Measurements from ENCODE around the gene NCOA1. TPM values are rescaled to one million over a fixed set of nuclear protein-coding genes. Genes with fewer than 3 reads are reported as not detected.

The NCOA1 gene
- total RNA-seq, 2 experiments from 2014 or later = 6.1 to 12.1 TPM

GRCh38 chr2:24558781-24559472, 67.9 kb downstream of the NCOA1 start:
- POLR2A ChIA-PET = no interaction called here

GRCh38 chr2:24559473-24560113, 68.5 kb downstream of the NCOA1 start:
- Histone ChIP-seq H3K36me3 (ENCODE audit: insufficient read depth, low read length) (no peaks in the 10 kb centered on the region), H2AFZ (ENCODE audit: low read length) (no peak overlapping the region), H3K9me3 (ENCODE audit: low read length) (0 out of 2 replicates have a peak, but pooled peaks cover 6% of the 10 kb centered on the region), H3K9me2 (ENCODE audit: insufficient read depth, low read length) (no peaks in the 10 kb centered on the region), H3K27ac (ENCODE audit: low read depth, low read length, poor library complexity, severe bottlenecking) (no peak overlapping the region), H3K4me2 (ENCODE audit: low read length) (no peak overlapping the region), H3K79me2 (ENCODE audit: insufficient read depth, low read depth, low read length) (no peaks in the 10 kb centered on the region), H3K4me1 (ENCODE audit: insufficient read depth, low read length, poor library complexity, severe bottlenecking) (no peaks in the 10 kb centered on the region), H3K4me3 (ENCODE audit: low read depth, low read length, poor library complexity, severe bottlenecking) (no peak overlapping the region), H4K20me1 (ENCODE audit: insufficient read depth, low read length) (no peaks in the 10 kb centered on the region)
- ChIA-PET POLR2A (no interaction called here), CTCF (ENCODE audit: unreplicated experiment) (no interaction called here)
- intact Hi-C loops (cut with micrococcal nuclease; ENCODE audit: unreplicated experiment) = no loop called here
- TF ChIP-seq EZH2phosphoT487 (IDR thresholded peaks at IDR 0.05; ENCODE audit: borderline replicate concordance, low read depth, low read length) (no peak), CTCF (conservative IDR thresholded peaks at IDR 0.05; ENCODE audit: low read length) (no peak)
- no TSS peak for BruUV-seq (replicated peaks)
- DNase-seq (ENCODE audit: low spot score) = no peak

More at GRCh38 chr2:24558781-24559472, 67.9 kb downstream of the NCOA1 start:
- no peak for DNase-seq (ENCODE audit: low spot score)
- Histone ChIP-seq H3K27ac (ENCODE audit: low read depth, low read length, poor library complexity, severe bottlenecking) (no peak overlapping the region), H3K9me2 (ENCODE audit: insufficient read depth, low read length) (no peaks in the 10 kb centered on the region), H4K20me1 (ENCODE audit: insufficient read depth, low read length) (no peaks in the 10 kb centered on the region), H3K4me2 (ENCODE audit: low read length) (no peak overlapping the region), H3K4me3 (ENCODE audit: low read depth, low read length, poor library complexity, severe bottlenecking) (no peak overlapping the region), H3K36me3 (ENCODE audit: insufficient read depth, low read length) (no peaks in the 10 kb centered on the region), H3K9me3 (ENCODE audit: low read length) (0 out of 2 replicates have a peak, but pooled peaks cover 6% of the 10 kb centered on the region), H3K4me1 (ENCODE audit: insufficient read depth, low read length, poor library complexity, severe bottlenecking) (no peaks in the 10 kb centered on the region), H3K79me2 (ENCODE audit: insufficient read depth, low read depth, low read length) (no peaks in the 10 kb centered on the region), H2AFZ (ENCODE audit: low read length) (no peak overlapping the region)
- BruUV-seq (replicated peaks) = no TSS peak
- TF ChIP-seq EZH2phosphoT487 (IDR thresholded peaks at IDR 0.05; ENCODE audit: borderline replicate concordance, low read depth, low read length) (no peak), CTCF (conservative IDR thresholded peaks at IDR 0.05; ENCODE audit: low read length) (no peak)
- CTCF ChIA-PET (ENCODE audit: unreplicated experiment) = no interaction called here
- intact Hi-C loops (cut with micrococcal nuclease; ENCODE audit: unreplicated experiment) = no loop called here

- CTCF ChIA-PET (ENCODE audit: unreplicated experiment) = no interaction called here
- intact Hi-C loops (cut with micrococcal nuclease; ENCODE audit: unreplicated experiment) = no loop called here
- H3K36me3 ChIP-seq (ENCODE audit: insufficient read depth, low read length) = peaks cover 9% of the 10 kb centered on the region; the same call in 1 of the 2 replicates
- no peaks in the 10 kb centered on the region for H4K20me1 ChIP-seq (ENCODE audit: insufficient read depth, low read length)
- no peaks in the 10 kb centered on the region for H3K79me2 ChIP-seq (ENCODE audit: insufficient read depth, low read depth, low read length)
- BruUV-seq (replicated peaks) = no TSS peak
- no peak overlapping the region for H3K4me2 ChIP-seq (ENCODE audit: low read length)
- no peaks in the 10 kb centered on the region for H3K9me2 ChIP-seq (ENCODE audit: insufficient read depth, low read length)
- peaks cover 17% of the 10 kb centered on the region; the same call in 1 of the 2 replicates for H3K9me3 ChIP-seq (ENCODE audit: low read length)
- H3K4me1 ChIP-seq (ENCODE audit: insufficient read depth, low read length, poor library complexity, severe bottlenecking) = no peaks in the 10 kb centered on the region
- H2AFZ ChIP-seq (ENCODE audit: low read length) = no peak overlapping the region
- TF ChIP-seq CTCF (conservative IDR thresholded peaks at IDR 0.05; ENCODE audit: low read length) (no peak), EZH2phosphoT487 (IDR thresholded peaks at IDR 0.05; ENCODE audit: borderline replicate concordance, low read depth, low read length) (no peak)
- DNase-seq (ENCODE audit: low spot score) = no peak
- H3K27ac ChIP-seq (ENCODE audit: low read depth, low read length, poor library complexity, severe bottlenecking) = no peak overlapping the region
- no peak overlapping the region for H3K4me3 ChIP-seq (ENCODE audit: low read depth, low read length, poor library complexity, severe bottlenecking)
- POLR2A ChIA-PET = interaction anchor here (1.2 kb wide), 1 partner anchor 9 kb away, joined by 3 read pairs; no protein-coding TSS in a partner anchor
These were observed 74.5 kb downstream of the NCOA1 start for GRCh38 chr2:24565537-24565936.

All from OCI-LY7 (cell line).